Heart left ventricle (tissue), 16 donors: ENCODE results near the gene TECRL. TPM values are rescaled to one million over a fixed set of nuclear protein-coding genes. Genes with fewer than 3 reads are reported as not detected.

ENCODE experiments used
- ATAC-seq, 4 donors: fragments of 200-7000 bp; cut with Tn5 transposase; one replicate each; pipeline ENCODE4 v1.9.1; 2020 to 2022; ENCODE audit warnings: moderate library complexity in 4 of 4, mild to moderate bottlenecking in 3 of 4, moderate number of reproducible peaks in 1 of 4
- DNase-seq, 5 donors: peaks; one replicate each; pipeline ENCODE4 v3.0.0-alpha.2; 2020
- H3K27ac ChIP-seq, 12 donors: fragments of 200-600 bp; sonication (generic) in 4 of 12; one replicate each; pipeline versions ENCODE4 v1.5.0 to v1.8.0; 2016 to 2022; ENCODE audit warnings: mild to moderate bottlenecking in 2 of 12
- H3K27me3 ChIP-seq, 9 donors: fragments of 200-600 bp; sonication (generic) in 2 of 9; one replicate each; pipeline versions ENCODE4 v1.5.1 to v1.8.0; 2016 to 2022; ENCODE audit warnings: mild to moderate bottlenecking in 3 of 9
- H3K36me3 ChIP-seq, 9 donors: fragments of 200-600 bp; sonication (generic) in 2 of 9; one replicate each; pipeline versions ENCODE4 v1.5.0 to v1.8.0; 2018 to 2022; ENCODE audit warnings: mild to moderate bottlenecking in 2 of 9
- H3K4me1 ChIP-seq, 12 donors: fragments of 200-600 bp; sonication (generic) in 4 of 12; one replicate each; pipeline versions ENCODE4 v1.5.0 to v1.8.0; 2016 to 2022; ENCODE audit warnings: mild to moderate bottlenecking in 3 of 12
- H3K4me3 ChIP-seq, 12 donors: fragments of 200-600 bp; sonication (generic) in 4 of 12; one replicate each; pipeline versions ENCODE4 v1.5.0 to v1.8.0; 2017 to 2022; ENCODE audit warnings: mild to moderate bottlenecking in 9 of 12, moderate library complexity in 4 of 12
- H3K9me3 ChIP-seq, 12 donors: fragments of 200-600 bp; sonication (generic) in 4 of 12; one replicate each; pipeline versions ENCODE4 v1.5.0 to v1.8.0; 2016 to 2022; ENCODE audit warnings: mild to moderate bottlenecking in 1 of 12
- POLR2A ChIP-seq, 2 donors: fragments of 450-650 bp; IDR thresholded peaks; one replicate each; pipeline ENCODE4 v1.6.1; 2017; ENCODE audit warnings: antibody characterized with exemption in 2 of 2, mild to moderate bottlenecking in 2 of 2, moderate library complexity in 2 of 2
- WGBS, 4 donors: extraction: QIAGEN DNeasy Blood & Tissue Kit in 2 of 4; methylation state at CpG; one replicate each; pipeline versions ENCODE4 v1.1.5 to v1.1.7; 2013 to 2018; 5-methylcytosine and 5-hydroxymethylcytosine counted together
- intact Hi-C, 10 donors: fragments of 100-400 bp; cut with DNase I; formaldehyde crosslinking; loops; one replicate each; pipeline versions ENCODE4 v1.11.1 to v1.14.2; 2022
- polyA plus RNA-seq, 2 donors: library from polyadenylated mRNA; stranded (reverse); fragments of 200-250 nt; gene quantifications; one replicate each; pipeline ENCODE4 v1.2.3, GENCODE V29; 2013
- total RNA-seq, 9 donors: library from RNA; depleted of rRNA in 2 of 9; stranded (reverse); fragments of >200 nt in 2 of 9; fragmentation: NEBNext Ultra II Directional in 3 of 9; extraction: Animal tissue kit (Norgen Biotek cat#: 25700) in 3 of 9; gene quantifications; one replicate each; pipeline versions ENCODE4 v1.1.0 to v1.2.4, GENCODE V29; 2016 to 2023
- TF ChIP-seq, protein P1 (sequence below), 12 donors: fragments of 200-600 bp; sonication (generic) in 4 of 12; IDR thresholded peaks; one replicate each; pipeline versions ENCODE4 v1.5.0 to v1.8.0; 2018 to 2022; ENCODE audit warnings: antibody characterized with exemption in 12 of 12, mild to moderate bottlenecking in 5 of 12
- donor health status: ischemic (EF 13 %, LVEDD 7.1; RV severe dilation, severe dysfunction).
- donor health status: healthy with polysubstance abuse.
- donor health status: DM: no; HTN: yes; CAD: no.
- donor health status: DM: no; HTN: no; CAD: no.
- donor health status: ischemic (EF 25% LVEDD 6.9; RV normal size, moderate dysfunction).
- donor health status: ischemic (EF 25% LVEDD 5.7; RV mildly dilated, moderate dysfunction).
- donor health status: healthy.
- donor health status: DM: yes; HTN: yes; CAD: no.
- donor health status: ischemic (EF 35%, LVEDD 5.7; RV mildly dilated, moderate dysfunction).
- donor health status: nonischemic (EF 11% LVEDD 7.7; RV severe dilation, severe dysfunction).
- donor health status: DM: yes; HTN: yes; CAD: no.
- donor health status: PGD.
- donor health status: ischemic (EF 29% LVEDD 5.4; RV normal size, mild dysfunction).
- donor health status: nonischemic (EF 23%, LVEDD 6.1; RV moderate dilation, normal function).

Gene TECRL
- total and polyA plus RNA-seq, 11 donors, result 353 to 1,384 (median 926) TPM

DNA sequence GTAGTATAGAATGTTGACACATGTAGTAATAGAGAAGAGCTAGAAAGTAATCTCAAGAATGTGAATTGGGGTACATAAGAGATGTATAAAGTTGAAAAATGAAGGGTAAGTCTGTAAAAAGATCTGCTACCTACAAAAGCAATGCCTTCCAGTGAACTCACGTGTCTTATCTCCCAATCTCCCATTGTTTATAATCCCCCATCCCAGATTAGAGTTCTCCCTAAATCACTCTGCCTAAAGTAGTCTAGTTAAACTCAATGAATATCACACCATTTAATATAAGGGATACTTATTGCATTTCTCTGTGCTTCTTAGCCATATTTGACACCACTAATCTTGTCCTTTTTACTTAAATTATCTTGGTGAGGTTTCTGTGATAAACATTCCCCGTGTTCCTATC is 6.6 kb downstream of the TECRL start:
- H3K27ac ChIP-seq, result peak overlapping the region in 9 of 12 donors; percentile 35 to 85 (median 61)
- WGBS, 4 donors, result 9 to 15% (median 11%) methylated on average over 2 of the region's 2 CpGs
- peak overlapping the region in 11 of 12 donors; percentile 1 to 61 (median 51) for H3K4me3 ChIP-seq
- H3K9me3 ChIP-seq, result no peaks in the 10 kb centered on the region
- H3K4me1 ChIP-seq, result peaks cover 0 to 9% (median 0%) of the 10 kb centered on the region in 12 donors
- intact Hi-C loops, result loop anchor here in 3 of 10 donors (5.0 to 10.0 kb wide), 3 partner anchors 58 to 132 kb away; no protein-coding TSS in a partner anchor
- no peak for DNase-seq
- no peaks in the 10 kb centered on the region for H3K36me3 ChIP-seq
- TF ChIP-seq, protein P1, sequence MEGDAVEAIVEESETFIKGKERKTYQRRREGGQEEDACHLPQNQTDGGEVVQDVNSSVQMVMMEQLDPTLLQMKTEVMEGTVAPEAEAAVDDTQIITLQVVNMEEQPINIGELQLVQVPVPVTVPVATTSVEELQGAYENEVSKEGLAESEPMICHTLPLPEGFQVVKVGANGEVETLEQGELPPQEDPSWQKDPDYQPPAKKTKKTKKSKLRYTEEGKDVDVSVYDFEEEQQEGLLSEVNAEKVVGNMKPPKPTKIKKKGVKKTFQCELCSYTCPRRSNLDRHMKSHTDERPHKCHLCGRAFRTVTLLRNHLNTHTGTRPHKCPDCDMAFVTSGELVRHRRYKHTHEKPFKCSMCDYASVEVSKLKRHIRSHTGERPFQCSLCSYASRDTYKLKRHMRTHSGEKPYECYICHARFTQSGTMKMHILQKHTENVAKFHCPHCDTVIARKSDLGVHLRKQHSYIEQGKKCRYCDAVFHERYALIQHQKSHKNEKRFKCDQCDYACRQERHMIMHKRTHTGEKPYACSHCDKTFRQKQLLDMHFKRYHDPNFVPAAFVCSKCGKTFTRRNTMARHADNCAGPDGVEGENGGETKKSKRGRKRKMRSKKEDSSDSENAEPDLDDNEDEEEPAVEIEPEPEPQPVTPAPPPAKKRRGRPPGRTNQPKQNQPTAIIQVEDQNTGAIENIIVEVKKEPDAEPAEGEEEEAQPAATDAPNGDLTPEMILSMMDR (IDR thresholded peaks at IDR 0.05), result no peak
- TF ChIP-seq POLR2A (IDR thresholded peaks at IDR 0.05), result no peak
- no peaks in the 10 kb centered on the region for H3K27me3 ChIP-seq
- ATAC-seq, result no peak

DNA sequence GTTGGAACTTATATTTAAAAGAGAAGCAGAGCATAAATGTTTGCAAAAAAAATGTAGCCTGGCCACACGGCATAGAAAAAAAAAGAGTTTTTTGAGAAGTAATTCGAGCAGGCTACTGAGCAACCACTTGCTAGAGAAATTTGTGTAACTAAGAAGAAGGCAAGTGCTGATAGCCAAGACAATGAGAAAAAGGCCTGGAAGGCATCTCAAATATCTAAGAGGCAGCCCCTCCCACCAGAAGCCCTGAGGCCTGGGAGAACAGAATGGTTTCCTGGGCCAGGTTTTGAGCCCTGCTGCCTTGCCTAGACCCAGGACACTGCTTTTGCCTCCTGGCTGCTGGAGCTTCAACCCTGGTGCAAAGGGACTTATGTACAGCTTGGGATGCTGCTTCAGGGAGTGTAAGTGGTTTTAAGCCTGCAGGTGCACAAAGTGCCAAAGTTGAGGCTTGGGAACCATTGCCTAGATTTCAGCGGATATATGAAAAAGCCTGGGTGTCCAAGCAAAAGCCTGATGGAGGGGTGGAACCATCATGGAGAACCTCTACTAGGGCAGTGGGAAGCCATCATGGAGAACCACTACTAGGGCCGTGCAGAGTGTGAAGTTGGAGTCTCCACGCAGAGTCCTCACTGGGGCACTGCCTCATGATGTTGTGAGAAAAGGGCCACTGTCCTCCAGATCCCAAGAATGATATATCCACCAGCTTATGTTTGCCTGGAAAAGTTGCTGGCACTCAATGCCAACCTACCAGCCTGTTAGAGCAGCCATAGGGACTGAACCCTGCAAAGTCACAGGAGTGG is 9.7 kb downstream of the TECRL start:
- ATAC-seq (peak in 2 of 4 donors; percentile 21 to 64), DNase-seq (no peak)
- Histone ChIP-seq H3K27me3 (no peaks in the 10 kb centered on the region), H3K4me3 (no peak overlapping the region), H3K36me3 (peaks cover 0 to 5% (median 0%) of the 10 kb centered on the region in 9 donors), H3K27ac (peak overlapping the region in 3 of 12 donors; percentile 4 to 30 (median 26)), H3K9me3 (no peaks in the 10 kb centered on the region), H3K4me1 (peaks cover 0 to 9% (median 0%) of the 10 kb centered on the region in 12 donors)
- 69 to 81% (median 75%) methylated on average over 5 of the region's 5 CpGs for WGBS, 4 donors
- TF ChIP-seq, protein P1 (IDR thresholded peaks at IDR 0.05), result no peak
- TF ChIP-seq POLR2A (IDR thresholded peaks at IDR 0.05), result no peak
- intact Hi-C loops, result loop anchor here in 3 of 10 donors (5.0 to 10.0 kb wide), 3 partner anchors 55 to 135 kb away; no protein-coding TSS in a partner anchor

DNA sequence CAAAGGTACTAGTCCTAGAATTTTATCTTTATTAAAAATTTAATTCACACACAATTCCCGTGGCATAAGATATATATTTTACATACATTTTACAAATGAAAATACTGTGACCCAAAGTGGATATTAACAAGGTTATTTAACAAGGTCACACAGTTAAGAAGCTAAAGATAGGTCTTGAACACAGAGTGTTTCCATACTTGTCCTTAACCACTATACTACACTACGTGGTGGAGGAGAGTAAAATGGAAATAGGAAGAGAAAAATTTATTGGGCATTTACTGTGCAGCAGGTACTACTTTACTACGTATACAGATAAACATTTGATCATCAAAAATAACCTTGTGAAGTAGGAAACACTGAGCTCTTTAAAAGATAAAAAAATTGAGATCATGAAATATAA is 14.8 kb downstream of the TECRL start:
- H3K9me3 ChIP-seq, result no peaks in the 10 kb centered on the region
- TF ChIP-seq, protein P1 (IDR thresholded peaks at IDR 0.05), result no peak
- no peak for TF ChIP-seq POLR2A (IDR thresholded peaks at IDR 0.05)
- peaks cover 0 to 5% (median 0%) of the 10 kb centered on the region in 9 donors for H3K36me3 ChIP-seq
- peak overlapping the region in 8 of 12 donors; percentile 3 to 64 (median 42) for H3K27ac ChIP-seq
- intact Hi-C loops, result loop anchor here in 1 of 10 donors (2.0 kb wide), 1 partner anchor 68 kb away; no protein-coding TSS in a partner anchor
- H3K4me3 ChIP-seq, result peak overlapping the region in 1 of 12 donors; percentile 4
- H3K27me3 ChIP-seq, result no peaks in the 10 kb centered on the region
- ATAC-seq (peak in 2 of 4 donors; percentile 55 to 56), DNase-seq (no peak)
- WGBS, 4 donors, result 45 to 54% (median 48%) methylated on average over 3 of the region's 3 CpGs
- peaks cover 0 to 9% (median 0%) of the 10 kb centered on the region in 12 donors for H3K4me1 ChIP-seq

DNA sequence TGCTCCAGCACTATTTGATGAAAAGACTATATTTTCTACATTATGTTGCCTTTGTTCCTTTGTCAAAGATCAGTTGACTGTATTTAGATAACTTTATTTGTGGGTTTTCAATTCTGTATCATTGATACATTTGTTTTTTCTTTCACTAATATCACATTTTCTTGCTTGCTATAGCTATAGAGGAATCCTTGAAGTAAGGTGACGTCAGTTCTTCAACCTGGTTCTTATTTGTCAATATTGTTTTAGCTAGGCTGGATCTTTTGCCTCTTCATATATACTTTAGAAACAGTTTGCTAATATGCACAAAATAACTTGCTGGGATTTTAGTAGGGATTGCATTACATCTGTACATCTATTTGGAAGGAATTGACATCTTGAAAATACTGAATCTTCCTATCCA is 21.0 kb downstream of the TECRL start:
- intact Hi-C loops, result no loop called here
- no peak overlapping the region for H3K27ac ChIP-seq
- peaks cover 0 to 46% (median 6%) of the 10 kb centered on the region in 12 donors for H3K4me1 ChIP-seq
- no peaks in the 10 kb centered on the region for H3K9me3 ChIP-seq
- no peak overlapping the region for H3K4me3 ChIP-seq
- no peak for ATAC-seq
- H3K27me3 ChIP-seq, result no peaks in the 10 kb centered on the region
- DNase-seq, result no peak
- WGBS, 4 donors, result 35 to 62% (median 60%) methylated on average over 1 of the region's 1 CpG
- peaks cover 0 to 9% (median 0%) of the 10 kb centered on the region in 9 donors for H3K36me3 ChIP-seq
- TF ChIP-seq, protein P1 (IDR thresholded peaks at IDR 0.05), result no peak
- TF ChIP-seq POLR2A (IDR thresholded peaks at IDR 0.05), result no peak
